Stimulated activated CD8-positive, alpha-beta memory T cell treated with anti-CD3 and anti-CD28 coated beads, Interleukin-4, amount 100 ng/mL, for 48 hours (primary cell): ENCODE measurements around the gene FRAS1.
"Not testable (repeated sequence)": the region's sequence is repeated elsewhere in the genome, so short reads cannot be mapped to it uniquely, and the experiment has no call there.

Experiments
- DNase-seq: peaks from one replicate; pipeline ENCODE4 v3.0.0-alpha.2; 2020

Gene FRAS1

DNA sequence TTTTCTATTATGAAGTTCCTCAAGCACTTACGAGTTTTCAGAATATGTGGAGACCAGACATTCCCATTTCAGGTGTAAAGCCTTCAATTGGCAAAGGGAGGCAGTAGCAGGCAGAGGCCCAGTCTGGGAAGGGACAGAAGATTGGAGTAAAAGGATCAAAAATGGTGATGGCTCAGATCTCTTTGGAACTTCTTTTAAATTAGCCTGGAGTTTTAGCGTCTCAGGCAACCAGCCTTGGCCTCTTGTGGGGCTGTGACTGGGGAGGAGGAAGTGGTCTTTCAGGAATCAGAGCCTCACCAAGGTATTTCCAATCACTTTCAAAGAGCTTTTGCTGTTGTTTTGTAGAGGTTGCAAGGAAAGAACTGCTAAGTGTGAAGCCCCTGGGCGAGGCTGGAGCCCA lies 239.1 kb downstream of the FRAS1 start:
- DNase-seq = no peak

DNA sequence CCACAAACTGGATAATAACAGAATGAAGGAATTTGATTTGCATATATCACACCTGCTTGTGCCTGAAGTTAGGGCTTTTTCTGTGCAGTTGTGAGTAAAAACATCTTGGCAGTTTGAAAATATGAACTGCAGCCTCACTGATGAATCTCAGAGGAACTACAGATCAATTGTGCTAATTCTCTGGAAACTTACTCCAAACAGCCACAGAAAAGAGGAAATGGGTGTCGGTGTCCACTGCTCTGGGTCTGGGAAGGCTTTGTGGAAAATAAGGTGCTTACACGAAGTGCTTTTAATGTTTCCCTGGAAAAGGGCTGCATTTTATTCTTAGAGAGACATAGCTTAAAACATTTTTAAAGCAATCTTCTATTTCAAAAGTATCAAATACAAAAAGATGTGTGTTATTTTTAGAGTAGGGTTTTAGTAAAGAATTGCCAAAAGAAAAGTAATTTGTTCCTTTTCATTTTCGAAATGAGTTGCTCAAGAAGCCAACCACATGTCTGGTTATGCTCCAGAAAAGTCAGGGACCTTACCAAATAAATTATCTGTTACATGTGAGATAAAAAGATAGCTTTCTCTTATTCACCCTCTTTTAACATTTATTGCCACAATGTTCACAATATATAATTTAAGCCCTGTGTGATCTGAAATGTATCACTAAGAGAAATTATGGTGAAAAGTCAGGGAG lies 240.1 kb downstream of the FRAS1 start:
- no peak for DNase-seq

DNA sequence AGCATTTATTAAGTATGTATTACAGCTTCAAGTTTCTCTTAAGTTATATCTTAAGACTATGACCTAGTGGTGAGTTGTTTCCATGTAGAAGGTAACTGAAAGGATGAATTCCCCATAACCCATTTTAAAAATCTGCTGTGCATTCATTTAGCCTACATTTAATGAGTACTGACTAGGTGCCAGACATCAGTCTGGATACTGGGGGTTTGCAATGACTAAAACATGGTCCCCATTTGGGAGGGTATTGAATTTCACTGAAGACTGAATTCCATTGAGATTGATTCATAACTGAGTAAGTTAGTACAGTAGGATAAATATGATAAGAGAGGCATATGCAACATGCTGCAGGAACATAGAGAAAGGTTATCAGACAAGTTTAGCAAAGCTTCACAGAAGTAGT lies 241.5 kb downstream of the FRAS1 start:
- no peak for DNase-seq

DNA sequence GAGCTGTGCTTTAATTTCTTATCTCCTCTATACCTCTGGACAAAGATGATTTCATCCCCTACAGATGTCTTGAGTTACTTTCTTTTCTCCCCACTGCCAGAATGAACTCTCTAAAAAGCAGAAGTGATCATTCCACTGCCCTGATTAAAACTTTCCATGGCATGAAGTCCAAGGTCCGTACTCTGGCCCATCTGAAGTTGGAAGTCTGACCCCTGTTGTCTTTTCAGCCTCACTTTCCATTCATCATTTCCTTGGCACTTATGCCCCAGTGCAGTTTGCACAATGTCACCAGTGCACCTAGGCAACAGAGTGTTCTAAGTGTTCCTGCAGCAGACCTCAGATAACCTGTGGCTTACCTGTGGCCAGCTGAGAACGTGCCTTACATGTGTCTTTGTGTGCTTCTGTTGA lies 242.4 kb downstream of the FRAS1 start:
- DNase-seq = no peak

DNA sequence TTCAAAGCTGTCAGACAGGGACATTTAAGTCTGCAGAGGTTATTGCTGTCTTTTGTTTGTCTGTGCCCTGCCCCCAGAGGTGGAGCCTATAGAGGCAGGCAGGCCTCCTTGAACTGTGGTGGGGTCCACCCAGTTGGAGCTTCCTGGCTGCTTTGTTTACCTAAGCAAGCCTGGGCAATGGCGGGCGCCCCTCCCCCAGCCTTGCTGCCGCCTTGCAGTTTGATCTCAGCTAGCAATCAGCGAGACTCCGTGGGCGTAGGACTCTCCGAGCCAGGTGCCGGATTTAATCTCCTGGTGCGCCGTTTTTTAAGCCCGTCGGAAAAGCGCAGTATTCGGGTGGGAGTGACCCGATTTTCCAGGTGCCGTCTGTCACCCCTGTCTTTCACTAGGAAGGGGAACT lies 250.1 kb downstream of the FRAS1 start:
- not testable (repeated sequence) for DNase-seq

DNA sequence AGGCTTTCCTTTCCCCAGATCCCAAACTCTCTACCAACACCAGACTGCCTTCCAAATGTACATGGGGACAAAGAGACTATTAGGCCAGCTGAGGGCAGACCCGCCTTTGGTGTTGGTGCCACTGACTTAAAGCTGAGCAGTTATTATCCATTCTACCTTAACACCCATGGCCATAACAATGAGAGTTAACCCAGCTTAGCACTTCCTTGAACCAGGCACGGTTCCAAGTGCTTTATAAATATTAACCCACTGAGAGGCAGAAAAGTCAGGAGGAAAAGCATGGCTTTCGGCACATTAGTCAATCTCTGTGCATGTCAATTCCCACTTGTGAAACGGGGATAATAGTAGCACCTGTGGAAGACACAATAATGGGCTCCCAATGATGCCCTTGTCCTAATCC lies 251.4 kb downstream of the FRAS1 start:
- no peak for DNase-seq

DNA sequence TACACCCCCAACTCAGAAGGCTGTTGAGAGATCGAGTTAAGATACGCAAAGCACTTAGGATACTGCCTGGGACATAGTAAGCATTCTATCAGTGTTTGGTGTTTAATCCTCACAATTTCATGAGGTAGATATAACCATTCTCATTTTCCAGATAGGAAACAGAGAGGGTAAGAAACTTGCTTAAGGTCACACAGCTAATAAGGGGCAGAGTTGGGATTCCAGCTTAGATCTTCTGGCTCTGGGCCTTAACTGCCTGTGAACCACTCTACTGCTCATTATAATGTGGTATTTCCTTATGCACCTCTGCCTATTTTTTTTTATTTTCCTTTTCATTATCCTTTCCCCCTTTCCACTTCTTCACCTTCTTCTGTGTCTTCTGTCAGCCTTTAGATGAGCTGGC lies 252.2 kb downstream of the FRAS1 start:
- no peak for DNase-seq

DNA sequence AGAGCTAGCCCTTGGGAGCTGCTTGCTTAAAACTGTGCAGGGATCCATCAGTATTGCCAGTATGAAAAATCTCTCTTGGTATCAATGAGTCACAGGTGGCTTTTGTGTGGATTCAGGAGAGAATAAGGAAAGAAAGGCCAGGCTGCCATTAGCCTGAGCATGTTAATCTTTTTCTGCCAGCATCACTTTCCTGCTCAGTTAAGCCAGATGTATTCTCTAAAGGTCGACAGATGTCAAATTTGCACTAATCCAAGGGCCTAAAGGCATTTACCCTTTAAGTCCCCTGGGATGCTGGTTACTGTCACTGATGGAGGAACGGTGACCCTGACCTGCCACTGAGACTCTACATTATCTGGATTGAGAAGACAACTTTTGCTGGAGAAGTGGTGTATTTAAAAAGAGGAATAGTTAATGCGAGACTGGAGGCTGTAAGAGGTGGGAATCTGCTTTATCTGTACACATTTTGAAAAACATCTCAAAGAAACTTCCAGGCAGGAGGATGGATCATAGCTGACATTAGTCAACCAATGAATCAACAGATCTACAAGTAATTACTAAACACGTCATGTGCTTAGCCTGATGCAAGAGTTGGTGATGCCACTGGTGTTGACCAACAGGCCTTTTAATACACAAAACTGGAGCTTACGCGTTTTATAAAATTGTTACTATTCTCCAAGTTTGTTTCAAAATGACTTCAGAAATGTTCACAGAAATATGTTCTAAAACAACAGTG lies 253.1 kb downstream of the FRAS1 start:
- no peak for DNase-seq

DNA sequence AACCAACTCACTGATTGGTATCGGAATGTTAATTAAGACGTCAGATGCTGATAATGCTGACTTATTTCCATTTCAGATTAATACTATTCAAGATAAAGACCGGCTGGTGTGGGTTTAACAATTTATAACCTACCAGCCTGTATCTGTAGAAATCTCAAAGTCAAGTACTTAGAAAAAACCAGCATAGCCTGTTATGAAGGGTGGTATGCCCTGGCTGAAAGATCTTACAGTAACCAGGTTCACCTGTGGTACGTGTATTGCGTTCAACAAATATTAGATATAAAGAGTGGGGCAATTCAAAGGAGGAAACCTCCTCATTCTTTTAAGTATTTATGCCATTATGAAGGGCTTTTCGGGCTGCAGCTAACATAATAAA lies 253.6 kb downstream of the FRAS1 start:
- DNase-seq = no peak

DNA sequence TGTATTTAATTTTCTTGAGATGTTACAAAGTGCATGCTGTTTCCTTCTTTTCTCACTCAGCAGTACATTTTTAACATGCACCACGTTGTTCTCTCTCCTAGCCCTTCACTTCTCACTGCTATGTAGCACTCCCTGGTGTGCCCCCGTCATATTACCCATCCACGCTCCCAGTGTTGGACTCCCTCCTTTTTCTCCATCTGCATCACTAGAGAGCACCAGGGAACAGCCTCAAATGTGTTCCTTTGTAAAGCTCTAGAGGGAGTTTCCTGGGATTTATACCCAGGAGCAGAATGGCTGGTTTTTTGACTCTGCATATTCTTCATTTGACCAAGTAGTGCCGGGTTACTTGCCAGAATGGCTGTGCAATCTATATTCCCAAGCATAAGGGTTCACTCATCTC lies 254.2 kb downstream of the FRAS1 start:
- no peak for DNase-seq

DNA sequence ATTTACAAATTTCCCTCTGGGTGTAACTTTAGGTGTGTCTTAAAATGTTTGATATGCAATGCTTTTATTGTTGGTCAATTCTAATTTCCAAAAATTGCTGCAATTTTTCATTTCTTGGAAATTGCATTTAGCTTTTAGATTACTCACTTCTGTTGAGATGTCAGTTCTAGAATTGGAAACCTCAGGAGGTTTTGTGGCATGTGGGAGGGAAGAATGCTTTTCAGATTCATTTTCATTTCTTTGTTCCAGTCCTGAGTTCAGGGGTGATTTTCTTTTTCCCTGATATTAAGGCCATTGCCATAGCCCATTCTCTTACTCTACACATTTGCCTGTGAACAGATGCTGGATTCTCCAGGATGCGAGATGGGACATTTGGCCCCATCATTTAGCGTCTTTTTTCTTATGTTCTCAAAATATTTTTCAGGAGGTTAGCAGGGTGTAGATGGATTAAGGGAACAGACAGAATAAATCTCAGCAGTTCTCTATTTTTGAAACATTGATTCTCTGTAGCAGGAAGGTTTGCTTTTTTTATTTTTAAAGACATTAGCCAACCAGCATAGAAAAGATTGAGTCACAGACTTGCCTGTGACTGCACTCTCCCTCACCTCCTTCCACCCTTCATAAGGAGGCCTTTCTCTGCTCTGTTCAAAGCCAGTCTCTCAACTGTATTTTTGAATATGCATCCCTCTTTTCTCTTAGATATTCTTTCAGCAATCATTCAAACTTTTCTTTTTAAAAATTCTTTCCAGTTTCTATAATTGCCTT lies 256.0 kb downstream of the FRAS1 start:
- DNase-seq = no peak

DNA sequence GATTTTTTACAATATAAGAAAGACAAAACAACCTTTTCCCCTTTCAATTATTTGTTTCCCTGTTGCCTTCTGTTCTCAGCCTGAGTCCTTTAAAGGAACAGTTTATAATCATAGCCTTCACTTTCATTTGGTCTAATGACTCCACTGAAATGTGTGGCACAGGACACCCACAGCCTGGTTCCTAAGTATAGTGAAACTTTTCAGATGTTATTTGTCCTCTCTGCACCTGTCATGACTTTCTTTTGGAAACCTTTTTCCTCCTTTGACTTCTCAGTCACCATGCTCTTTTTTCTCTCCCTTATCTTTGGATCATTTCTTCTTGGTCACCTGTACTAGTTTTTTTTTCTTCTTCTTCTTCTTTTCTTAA lies 256.6 kb downstream of the FRAS1 start:
- no peak for DNase-seq

DNA sequence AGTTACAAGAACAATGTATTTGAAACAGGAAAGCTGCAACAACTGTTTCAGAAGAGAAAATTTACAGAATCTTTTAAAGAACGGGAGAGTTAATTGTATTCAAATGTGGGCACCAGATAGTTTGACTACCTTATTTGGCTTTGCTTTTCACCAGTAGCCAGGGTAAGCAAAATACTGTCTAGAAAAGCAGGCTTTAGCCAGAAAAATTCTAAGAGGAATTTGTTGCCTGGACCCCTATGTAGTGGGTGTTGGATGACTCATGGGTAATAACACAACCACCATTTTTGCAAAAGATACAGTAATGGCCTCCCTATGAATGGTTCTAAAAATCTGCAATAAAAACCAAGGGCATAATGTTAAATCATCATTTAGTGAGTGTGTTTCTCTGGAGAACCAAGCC lies 261.0 kb downstream of the FRAS1 start:
- no peak for DNase-seq

DNA sequence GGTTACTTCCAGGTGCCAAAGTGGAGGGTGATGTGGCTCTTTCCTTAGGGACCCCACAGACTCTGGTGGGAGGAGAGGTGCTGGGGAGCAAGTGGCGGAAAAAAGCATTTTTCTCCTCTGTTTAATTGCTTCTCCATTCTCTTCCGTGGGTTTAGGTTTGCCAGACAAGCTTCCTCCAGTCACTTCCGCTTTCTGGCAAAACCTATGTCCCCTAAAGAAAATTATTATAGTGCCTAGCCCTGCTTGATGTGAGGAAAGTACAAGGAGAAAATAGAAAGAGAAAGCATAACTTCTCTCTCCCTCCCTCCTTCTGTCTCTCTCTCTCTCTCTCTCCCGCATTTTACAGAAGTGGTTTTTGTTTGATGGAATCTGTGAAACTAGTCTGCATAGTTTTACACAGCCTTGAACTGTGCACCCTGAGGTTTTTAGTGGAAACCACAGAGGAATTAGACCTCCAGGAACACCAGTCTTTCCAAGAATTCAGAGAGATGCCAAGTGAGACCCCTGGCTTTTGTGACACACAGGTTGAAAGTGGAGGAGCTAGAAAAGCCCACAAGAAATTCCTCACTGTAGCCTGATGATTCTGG lies 263.3 kb downstream of the FRAS1 start:
- no peak for DNase-seq

DNA sequence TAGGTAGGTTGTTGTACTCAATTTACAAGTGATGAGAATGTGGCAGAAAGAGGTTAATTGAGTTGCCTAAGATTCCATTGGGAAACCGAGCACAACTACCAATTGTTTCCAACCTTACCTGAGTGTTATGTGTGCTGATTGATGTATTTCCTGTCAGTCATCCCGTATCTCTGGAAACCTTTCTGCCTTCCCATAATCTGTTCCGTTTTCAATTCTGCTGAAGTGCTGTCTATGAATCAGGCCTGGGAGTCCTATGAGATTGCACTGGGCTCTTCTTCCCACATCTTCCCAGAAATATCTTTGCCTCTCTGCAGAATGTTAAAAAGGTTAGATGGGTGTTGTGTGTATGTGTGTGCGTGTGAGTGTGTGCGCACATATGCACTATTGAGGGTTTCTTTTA lies 264.9 kb downstream of the FRAS1 start:
- DNase-seq = no peak

DNA sequence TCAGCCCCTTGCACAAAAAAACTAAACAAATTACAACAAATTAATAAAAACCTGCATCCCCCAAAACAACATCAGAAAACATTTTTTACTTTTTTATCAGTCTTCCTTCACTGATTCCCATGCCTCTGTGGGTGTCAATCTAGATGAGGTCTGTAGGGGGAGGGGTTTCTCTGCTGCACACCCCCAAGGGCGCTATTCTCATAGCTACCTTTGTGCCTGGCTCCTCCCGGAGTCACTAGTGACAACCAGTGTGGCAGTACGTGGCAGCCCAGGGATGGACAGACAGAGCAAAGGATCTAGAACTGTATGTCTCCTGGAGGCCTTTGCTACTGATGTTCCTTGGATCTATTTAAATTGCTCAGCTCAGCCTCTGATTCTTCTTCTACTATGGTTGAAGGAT lies 266.3 kb downstream of the FRAS1 start:
- no peak for DNase-seq

DNA sequence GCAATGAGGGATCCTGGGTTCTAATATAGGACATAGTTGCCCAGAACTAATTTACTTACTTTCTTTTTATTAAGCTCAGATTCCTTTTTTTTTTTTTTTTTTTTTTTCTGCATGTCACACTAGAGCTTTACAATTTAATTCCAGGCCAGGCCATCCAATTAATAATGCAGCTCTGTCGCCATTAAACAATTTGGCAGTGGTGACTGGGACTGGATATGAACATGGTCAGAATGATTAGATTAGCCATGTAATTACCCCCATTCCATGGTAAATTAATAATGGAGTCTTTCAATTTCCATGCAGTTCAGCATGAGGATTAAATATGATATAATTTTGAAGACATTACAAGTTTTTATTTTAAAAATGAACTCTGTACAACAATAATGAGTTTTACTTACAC lies 267.5 kb downstream of the FRAS1 start:
- no peak for DNase-seq

DNA sequence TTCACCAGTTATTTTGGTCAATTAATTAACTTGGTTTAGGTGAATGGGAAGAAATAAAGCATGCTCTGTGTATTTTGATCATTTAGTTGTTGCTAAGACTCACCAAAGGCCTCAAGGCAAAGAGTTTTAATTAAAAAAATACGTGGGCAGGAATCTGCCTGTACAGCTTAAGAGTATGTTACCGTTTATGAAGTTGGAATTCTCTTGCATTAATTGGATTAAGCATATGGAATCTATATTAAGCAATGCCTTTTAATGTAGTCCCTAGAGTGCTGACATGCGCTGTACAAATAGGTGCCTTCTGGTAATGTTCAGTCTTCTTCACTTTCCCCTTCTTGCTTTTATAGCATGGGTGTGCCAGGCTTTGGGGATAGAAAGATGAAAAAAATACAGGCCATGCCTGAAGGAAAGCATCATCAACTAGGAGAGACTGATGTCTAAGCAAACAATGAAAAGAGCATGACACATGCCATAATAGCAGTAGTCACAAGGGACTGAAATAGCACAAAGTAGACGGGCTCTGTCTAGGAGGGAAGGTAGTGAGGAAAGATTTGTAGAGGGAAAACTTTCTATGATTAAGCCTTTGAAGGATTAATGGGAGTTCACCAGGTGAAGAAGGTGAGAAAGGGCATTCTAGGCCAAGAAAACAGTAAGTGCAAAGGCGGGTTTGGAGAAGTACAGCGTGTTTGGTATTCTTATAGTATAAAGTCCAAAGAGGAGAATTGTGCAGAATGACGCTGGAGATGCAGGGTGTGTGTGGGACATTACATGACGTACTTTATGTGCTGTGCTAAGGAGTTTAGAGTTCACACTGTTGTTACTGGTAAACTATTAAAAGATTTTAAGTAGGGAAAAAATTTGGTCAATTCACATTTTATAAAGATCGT lies 268.4 kb downstream of the FRAS1 start:
- no peak for DNase-seq

DNA sequence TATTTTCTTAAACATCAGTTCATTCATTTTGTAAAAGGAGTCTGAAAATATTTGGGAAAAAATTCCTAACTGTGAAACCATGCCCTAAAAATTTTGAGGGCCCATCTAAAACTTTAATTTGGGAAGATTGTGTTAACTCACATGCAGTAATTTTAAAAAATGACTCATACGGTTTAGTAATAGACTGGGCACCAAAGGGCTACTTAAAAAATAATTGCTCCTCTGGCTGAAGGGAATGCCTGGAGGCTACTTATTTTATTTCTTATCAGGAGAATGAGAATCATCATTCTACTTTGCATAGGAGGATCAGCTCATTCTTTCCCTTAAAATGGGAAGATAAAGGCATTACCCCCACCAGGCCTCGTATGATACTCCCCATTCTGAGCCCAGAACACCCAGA lies 271.5 kb downstream of the FRAS1 start:
- DNase-seq = not testable (repeated sequence)

DNA sequence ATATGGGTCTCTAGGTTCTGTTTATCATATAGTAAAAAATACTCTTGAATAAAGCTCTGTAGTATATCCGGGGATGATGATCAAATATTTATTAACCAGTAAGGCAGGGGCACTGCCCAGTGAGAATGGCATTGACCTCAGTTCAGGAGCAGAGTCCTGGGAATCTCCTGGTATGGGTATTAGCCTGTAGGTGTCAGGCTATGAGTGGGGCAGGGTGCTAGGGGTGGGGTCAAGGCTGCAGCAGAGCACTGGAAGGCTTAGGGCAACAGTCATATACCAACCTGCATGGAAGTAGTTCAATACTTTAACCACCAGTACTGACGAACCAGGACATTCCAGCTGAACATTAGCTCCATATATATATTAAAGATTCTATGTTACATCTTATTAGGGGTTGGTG lies 274.1 kb downstream of the FRAS1 start:
- DNase-seq = no peak

DNA sequence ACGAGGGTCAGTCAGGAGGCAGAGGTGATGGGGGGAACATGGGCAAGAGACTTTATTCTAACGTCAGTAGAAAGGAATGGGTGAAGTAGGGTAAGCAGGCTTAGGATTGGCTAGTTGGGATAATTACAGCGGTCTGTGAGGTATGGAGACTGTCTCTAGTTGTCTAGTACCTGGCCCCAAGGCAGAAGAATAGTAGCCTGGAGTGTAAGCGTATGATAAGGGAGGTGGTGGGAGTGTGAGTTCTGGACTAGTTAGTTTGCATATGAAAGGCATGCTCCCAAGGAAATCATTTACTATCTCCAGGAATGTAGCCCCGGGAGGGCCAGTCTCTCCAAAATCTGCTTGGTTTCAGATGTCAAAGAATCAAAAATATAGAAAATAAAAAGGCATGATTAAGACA lies 274.8 kb downstream of the FRAS1 start:
- DNase-seq = no peak

DNA sequence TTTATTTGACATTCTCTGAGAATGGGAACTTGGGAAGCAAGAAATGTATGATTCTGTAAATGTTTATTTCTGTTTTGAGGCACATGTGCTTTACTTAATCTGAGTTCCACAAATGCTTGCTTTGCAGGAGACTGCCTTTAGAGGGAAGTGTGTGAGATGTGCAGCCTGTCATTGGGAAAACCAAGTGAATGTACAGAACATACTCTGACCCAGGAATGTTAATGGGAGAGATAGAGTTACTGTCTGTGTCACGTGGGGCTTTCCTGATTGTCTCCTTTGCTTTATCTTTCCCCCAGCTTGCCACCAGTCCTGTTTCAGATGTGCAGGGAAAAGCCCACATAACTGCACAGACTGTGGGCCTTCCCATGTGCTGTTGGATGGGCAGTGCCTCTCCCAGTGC lies 275.9 kb downstream of the FRAS1 start:
- no peak for DNase-seq
